ENCODE results near the gene DMBT1. TPM values are rescaled to one million over a fixed set of nuclear protein-coding genes. Genes with fewer than 3 reads are reported as not detected.
"Not testable (repeated sequence)": the region's sequence is repeated elsewhere in the genome, so short reads cannot be mapped to it uniquely, and the experiment has no call there.

DMBT1 gene
- total RNA-seq, 1 donor from 2014 or later: not detected

DNA sequence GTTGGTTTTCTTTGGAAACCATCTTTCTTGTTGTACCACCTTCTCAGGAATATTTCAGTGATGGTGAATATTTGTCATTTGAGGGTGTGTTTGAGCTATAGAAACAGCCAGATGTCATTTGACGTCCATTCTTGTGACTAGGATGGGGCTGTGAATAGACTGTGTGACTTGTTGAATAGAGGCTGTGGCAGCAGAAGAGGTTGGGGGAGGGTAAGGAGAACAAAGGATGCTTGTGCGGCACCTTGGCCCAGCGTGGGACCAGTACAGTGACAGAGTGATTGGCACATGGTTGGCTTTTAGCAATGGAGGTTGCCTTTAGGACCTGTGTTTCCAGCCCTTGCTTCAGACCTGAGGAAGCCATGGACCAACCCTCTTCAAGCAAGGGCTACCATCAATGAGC, 11.3 kb downstream of the DMBT1 start:
- TF ChIP-seq, protein P1, sequence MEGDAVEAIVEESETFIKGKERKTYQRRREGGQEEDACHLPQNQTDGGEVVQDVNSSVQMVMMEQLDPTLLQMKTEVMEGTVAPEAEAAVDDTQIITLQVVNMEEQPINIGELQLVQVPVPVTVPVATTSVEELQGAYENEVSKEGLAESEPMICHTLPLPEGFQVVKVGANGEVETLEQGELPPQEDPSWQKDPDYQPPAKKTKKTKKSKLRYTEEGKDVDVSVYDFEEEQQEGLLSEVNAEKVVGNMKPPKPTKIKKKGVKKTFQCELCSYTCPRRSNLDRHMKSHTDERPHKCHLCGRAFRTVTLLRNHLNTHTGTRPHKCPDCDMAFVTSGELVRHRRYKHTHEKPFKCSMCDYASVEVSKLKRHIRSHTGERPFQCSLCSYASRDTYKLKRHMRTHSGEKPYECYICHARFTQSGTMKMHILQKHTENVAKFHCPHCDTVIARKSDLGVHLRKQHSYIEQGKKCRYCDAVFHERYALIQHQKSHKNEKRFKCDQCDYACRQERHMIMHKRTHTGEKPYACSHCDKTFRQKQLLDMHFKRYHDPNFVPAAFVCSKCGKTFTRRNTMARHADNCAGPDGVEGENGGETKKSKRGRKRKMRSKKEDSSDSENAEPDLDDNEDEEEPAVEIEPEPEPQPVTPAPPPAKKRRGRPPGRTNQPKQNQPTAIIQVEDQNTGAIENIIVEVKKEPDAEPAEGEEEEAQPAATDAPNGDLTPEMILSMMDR (conservative IDR thresholded peaks at IDR 0.05; ENCODE audit: low read depth, low read length): no peak
- no peak overlapping the region for H3K4me3 ChIP-seq (ENCODE audit: low read depth, low read length)
- DNase-seq (ENCODE audit: low read depth): no peak

DNA sequence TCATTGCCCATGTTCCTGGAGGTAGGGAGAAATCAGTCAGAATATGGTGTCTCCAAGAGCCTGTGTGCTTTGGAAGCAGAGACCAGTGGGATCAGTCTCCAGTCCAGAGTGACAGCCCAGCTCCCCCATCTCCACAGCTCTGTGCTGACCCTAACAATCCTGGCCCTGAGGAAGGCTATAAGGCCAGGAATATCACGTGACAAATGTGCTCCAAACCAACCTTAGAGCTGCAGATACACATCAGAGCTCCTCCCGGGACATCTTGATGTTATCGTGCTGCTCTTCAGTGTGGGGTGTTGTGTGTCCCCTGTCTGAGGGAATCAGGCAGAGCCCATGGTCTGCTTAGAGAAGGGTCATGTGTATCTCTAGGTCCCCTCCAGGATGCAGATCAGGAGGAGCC, 15.2 kb downstream of the DMBT1 start:
- TF ChIP-seq, protein P1 (conservative IDR thresholded peaks at IDR 0.05; ENCODE audit: low read depth, low read length): no peak
- no peak for DNase-seq (ENCODE audit: low read depth)
- H3K4me3 ChIP-seq (ENCODE audit: low read depth, low read length): no peak overlapping the region

DNA sequence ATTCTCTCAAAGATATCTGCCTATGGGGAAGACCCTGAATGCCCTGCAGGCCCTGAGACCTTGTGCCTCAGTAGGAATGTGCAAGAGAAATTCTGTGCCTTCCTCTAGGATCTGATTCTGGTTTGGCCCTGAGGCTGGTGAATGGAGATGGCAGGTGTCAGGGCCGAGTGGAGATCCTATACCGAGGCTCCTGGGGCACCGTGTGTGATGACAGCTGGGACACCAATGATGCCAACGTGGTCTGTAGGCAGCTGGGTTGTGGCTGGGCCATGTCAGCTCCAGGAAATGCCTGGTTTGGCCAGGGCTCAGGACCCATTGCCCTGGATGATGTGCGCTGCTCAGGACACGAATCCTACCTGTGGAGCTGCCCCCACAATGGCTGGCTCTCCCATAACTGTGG, 15.7 kb downstream of the DMBT1 start:
- H3K4me3 ChIP-seq (ENCODE audit: low read depth, low read length): no peak overlapping the region
- no peak for DNase-seq (ENCODE audit: low read depth)
- TF ChIP-seq, protein P1 (conservative IDR thresholded peaks at IDR 0.05; ENCODE audit: low read depth, low read length): no peak

DNA sequence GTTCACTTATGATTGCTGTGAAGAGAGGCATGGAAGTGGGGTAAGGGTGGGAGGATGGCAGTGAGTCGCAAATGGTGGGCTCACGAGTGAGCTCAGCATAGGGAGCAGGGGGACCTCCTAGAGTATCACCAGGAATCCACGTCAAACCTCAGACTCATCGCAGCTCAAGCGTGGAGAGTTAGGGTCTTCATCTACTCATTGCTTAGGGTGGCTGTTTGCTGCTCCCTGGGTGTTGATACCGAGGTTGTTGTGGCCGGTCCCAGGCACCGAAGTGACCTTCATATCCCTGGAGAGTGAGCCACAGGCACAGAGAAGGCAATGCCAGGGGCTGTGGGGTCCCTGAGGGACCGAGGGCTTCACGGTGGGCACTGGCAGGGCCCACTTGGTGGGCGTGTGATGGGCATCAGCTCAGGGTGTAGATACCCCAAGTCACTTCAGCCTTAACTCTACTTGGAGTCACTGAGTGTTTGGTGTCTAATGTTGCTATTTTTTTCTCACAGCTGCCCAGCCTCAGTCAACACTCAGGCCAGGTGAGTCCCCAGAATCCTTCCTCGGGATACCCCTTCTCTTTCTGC, 16.8 kb downstream of the DMBT1 start:
- TF ChIP-seq, protein P1 (conservative IDR thresholded peaks at IDR 0.05; ENCODE audit: low read depth, low read length): no peak
- DNase-seq (ENCODE audit: low read depth): no peak

DNA sequence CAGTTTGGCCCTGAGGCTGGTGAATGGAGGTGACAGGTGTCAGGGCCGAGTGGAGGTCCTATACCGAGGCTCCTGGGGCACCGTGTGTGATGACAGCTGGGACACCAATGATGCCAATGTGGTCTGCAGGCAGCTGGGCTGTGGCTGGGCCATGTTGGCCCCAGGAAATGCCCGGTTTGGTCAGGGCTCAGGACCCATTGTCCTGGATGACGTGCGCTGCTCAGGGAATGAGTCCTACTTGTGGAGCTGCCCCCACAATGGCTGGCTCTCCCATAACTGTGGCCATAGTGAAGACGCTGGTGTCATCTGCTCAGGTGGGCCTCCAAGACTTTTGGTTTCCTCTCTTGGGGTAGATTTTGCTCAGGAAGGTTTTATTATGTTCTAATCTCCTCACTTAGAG, 25.5 kb downstream of the DMBT1 start:
- DNase-seq (ENCODE audit: low read depth); H3K4me3 ChIP-seq (ENCODE audit: low read depth, low read length): not testable (repeated sequence)

More for the DNA sequence above, 16.8 kb downstream of the DMBT1 start:
- no peak overlapping the region for H3K4me3 ChIP-seq (ENCODE audit: low read depth, low read length)

DNA sequence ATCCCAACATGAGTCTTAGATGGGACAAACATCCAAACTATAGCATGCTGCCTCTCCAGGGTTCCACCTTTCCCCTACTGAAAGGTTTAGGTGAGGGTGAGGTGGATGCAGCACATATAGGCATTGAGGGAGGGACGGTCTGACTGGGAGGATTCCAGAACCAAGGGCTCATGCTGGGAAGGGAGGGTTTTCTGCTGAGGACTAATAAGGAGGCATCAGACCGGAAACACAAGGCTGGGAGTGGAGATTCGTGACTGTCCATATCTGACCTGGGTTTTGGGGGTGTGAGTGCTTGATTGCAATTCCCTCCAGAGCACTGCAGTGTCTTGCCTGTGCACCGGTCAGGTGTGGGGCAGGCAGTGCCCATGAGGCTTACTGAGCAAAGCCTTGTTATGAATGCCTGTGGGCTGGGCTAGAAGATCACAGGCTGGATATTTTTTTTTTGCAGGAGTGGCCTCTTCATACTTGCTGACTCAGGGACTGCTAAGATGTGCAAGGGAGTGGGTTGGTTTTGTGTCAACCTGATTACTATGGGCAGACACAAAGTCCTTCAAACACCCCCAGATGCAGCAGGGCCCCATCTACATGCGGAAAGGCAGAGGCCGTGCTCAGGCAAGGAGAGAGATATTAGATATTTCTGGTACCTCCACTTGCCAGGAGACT, 26.7 kb downstream of the DMBT1 start:
- TF ChIP-seq, protein P1 (conservative IDR thresholded peaks at IDR 0.05; ENCODE audit: low read depth, low read length): no peak
- DNase-seq (ENCODE audit: low read depth): no peak
- H3K4me3 ChIP-seq (ENCODE audit: low read depth, low read length): no peak overlapping the region

DNA sequence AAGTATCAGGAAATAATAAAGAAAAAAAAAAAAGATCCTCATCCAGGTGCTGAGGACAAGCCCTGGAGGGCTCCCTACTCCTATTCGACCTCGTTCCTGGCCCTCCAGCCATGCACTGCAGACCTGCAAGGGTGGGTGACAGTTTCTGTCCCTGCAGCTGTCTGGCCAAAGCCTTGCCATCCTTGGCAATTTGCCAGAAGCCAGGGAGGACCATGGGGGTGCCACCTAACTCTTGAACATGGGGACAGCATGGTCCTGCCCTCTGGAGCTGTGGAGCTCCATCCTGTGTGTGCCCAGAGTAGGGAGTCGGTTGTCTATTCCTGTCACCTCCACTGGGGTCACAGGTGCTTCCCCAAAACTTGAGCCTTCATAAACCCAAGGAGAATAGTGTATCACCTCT, 27.8 kb downstream of the DMBT1 start:
- DNase-seq (ENCODE audit: low read depth): no peak
- no peak overlapping the region for H3K4me3 ChIP-seq (ENCODE audit: low read depth, low read length)
- TF ChIP-seq, protein P1 (conservative IDR thresholded peaks at IDR 0.05; ENCODE audit: low read depth, low read length): no peak

Data from epithelial cell of proximal tubule (primary cell).